Pons (tissue), 1 donor: ENCODE results near the gene PLEKHG3.
"Not testable (repeated sequence)": the region's sequence is repeated elsewhere in the genome, so short reads cannot be mapped to it uniquely, and the experiment has no call there.

Experiments
- DNase-seq: peaks from one replicate; pipeline ENCODE4 v3.0.0-alpha.2; 2016; ENCODE audit warnings: low spot score

The PLEKHG3 gene

DNA sequence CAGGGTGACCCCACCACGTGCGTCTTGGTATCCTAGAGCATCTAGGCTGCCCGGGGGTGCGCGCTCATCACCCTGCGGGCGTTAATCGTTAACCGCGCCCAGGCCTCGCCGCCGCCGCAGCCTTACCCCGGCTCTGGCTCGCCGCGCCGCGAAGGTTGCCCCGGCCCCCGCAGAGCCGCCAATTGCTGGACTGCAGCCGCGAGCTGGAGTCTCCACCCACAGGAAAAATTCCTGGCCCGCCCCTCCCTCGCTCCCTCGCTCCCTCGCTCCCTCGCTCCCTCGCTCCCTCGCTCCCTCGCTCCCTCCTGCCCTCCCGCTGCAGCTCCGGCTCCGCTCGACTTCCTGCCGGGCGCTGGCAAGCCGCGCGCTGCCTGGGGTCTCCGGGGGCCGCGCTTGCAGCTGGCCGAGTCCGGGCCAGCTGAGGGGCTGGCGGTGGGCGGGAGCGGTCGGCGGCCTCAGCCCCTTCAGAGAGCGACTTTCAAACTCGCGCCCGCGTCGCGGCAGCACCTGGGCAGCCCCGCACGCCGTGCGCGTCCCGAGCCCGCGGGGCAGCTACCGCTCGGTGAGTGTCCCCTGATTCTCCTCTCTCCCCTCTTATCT lies at the start of gene PLEKHG3:
PLEKHG3 (plus strand) TSS at position 282 of the 600 bp plus-strand sequence. CDS start 23,208 bp downstream, outside the sequence.
- DNase-seq: peak; percentile 69

DNA sequence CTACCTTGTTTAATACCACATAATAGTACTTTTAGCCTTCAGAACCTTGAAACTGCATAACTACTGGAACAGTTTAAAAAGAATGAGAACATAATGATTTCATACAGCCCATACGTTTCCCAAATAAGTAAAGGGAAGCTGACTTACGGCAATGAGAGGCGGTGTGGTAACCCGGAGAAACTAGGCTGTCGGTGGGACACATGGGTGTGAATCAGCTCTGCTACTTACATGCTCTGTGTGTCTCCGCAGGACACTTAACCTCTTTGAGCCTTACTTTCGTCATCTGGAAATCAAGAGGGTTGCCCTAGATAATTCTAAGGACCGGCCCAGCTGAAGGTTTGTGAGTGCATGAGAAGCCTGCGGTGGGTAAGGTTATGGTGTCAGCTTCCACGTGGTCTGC lies 49.3 kb upstream of the PLEKHG3 start:
- no peak for DNase-seq

DNA sequence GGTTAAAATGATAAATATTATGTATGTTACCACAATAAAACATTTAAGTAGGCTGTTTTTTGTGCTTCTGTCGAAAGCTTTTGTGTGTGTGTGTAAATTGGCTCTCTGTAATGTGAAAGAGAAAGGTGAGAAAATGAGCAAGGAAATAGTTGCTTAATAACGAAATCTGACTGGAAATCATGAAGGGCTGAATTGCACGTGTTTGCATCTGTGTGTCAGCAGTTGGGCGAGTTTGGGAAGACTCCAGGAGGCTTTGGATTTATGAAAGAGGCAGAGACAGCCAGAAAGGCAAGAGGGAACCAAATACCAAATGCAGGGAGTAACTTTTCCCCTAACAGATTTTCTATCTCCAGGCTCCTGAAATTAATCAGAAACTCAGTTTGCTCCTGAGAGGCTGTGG lies 47.2 kb upstream of the PLEKHG3 start:
- no peak for DNase-seq

DNA sequence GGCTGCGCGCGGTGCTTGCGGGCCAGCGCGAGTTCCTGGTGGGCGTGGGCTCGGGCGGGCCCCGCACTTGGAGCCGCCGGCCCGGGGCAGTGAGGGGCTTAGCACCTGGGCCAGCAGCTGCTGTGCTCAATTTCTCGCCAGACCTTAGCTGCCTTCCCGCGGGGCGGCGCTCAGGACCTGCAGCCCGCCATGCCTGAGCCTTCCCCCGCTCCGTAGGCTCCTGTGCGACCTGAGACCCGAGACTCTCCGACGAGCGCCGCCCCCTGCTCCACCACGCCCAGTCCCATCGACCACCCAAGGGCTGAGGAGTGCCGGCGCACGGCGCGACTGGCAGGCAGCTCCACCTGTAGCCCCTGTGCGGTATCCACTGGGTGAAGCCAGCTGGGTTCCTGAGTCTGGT lies 46.0 kb upstream of the PLEKHG3 start:
- DNase-seq: no peak

DNA sequence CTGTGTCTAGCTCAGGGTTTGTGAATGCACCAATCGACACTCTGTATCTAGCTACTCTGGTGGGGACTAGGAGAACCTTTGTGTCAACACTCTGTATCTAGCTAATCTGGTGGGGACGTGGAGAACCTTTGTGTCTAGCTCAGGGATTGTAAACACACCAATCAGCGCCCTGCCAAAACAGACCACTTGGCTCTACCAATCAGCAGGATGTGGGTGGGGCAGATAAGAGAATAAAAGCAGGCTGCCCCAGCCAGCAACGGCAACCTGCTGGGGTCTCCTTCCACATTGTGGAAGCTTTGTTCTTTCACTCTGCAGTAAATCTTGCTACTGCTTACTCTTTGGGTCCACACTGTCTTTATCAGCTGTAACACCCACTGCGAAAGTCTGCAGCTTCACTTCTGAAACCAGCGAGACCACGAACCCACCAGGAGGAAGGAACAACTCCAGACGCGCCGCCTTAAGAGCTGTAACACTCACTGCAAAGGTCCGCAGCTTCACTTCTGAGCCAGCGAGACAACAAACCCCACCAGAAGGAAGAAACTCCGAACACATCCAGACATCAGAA lies 45.4 kb upstream of the PLEKHG3 start:
- DNase-seq: not testable (repeated sequence)

DNA sequence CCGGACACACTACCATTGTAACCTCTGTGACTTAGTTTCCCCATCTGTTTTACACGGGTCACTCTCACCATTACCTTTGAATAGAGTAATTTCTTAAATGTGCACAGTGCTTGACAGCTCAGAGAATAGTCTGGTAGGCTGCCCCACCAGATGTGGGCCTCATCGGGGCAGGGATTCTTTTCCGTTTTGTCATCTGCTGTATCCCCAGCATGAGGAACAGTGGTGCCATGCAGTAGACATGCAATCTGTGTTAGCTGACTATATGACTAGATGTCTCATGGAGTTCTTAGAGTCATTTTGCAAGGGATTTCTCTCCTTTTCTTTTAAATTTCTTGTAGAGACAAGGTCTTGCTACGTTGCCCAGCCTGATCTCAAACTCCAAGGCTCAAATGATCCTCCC lies 44.9 kb upstream of the PLEKHG3 start:
- no peak for DNase-seq

DNA sequence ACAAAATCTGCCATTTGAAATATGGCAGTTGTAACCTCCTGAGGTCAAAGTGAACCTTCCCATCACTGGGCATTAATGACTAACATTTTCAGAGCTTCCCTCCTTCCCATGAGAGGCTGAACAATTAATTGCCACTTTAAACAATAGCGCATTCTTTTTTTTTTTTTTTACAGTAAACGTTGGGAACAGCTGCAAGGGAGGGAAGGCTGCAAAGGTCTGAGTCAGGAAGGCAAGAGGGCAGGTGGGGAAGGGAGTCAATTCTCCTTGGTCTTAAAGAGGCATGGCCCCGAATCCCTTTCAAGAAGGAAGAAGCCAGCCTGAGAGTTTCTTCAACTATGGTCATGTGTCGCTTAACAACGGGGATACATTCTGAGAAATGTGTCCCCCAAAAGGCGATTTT lies 41.0 kb upstream of the PLEKHG3 start:
- DNase-seq: no peak

DNA sequence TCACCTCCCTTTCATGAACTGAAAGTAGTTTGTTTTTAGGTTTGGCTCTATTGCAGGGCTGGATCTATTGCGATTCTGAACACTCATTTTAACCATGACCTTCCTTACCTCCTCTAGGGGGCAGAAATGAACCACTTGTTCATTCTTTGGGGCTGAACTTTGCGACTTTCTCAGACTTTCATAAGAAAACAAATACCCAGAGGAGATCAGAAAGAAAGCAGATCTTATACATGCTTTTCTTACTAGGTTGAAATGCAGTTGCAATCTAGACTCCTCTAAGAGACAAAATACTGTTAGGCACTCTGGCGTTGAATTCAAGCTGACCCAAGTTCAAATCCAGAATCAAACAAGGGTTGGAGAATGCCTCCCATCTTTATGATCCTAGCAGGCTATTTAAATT lies 32.6 kb upstream of the PLEKHG3 start:
- peak; percentile 94 for DNase-seq

DNA sequence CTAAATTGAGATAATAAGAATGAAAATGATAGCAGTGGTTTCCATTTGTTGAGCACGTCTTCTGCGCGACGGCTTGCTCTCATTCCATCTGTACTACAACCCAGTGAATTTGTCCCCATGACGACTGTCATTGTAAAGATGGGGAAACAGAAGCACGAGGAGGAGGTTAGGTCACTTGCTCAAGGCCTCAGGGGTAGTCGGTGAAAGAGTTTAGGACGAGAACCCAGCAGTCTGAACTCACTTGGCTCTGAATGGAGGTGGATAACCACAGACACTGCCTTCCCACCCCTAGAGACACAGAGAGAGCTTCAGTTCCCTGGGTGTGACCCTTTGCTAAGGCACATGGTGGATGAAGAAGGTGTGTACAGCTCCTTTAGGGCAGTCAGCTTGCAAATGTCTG lies 30.9 kb upstream of the PLEKHG3 start:
- DNase-seq: no peak

DNA sequence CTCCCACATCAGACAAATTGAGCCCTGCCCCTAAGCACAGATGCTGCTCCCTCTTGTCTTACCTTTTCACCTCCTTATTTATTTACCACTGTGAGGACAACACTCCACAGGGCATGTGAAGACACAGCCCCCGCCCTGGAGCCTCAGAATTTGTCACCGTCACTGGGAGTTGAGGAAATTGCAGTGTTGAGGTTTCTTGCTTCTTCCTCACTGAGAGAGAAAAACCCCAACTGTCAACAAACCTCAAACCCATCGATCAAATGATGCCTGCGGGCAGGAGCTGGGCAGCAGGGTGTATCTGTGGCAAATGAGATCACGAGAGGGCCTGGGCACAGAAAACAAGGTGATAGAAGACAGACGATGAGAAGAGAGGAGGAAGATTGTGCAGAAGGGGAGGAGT lies 30.5 kb upstream of the PLEKHG3 start:
- no peak for DNase-seq

DNA sequence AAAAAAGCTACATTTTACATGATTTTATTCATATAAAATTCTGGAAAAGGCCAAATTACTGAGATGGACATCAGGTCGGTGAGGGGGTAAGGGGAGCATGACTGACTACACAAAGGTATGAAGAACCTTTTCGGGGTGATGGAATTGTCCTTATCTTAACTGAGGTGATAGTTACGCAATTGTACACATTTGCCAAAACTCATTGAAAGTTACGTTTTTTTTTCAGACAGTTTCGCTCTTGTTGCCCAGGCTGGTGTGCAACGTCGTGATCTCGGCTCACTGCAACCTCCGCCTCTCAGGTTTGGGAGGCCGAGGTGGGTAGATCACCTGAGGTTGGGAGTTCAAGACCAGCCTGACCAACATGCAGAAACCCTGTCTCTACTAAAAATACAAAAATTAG lies 29.4 kb upstream of the PLEKHG3 start:
- DNase-seq: no peak

DNA sequence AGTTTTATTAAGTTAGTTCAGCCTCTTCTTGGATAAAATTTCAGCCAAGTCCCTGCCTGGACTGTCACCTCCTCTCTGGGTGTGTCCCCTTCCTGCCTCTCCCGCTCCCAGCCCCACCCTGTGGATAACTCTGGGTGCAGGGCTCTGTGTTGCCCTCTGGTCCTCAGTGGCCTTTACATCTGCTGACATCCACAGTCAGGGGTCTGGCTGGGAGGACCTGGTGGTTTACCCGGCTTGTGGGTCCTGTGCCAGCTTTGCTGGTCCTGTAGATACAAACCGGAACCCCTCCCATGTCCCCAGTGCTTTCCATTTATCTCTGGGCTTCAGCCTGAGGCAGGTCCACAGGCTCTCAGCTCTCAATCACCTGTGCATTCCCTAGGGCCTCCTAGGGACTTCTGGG lies 28.9 kb upstream of the PLEKHG3 start:
- DNase-seq: no peak

DNA sequence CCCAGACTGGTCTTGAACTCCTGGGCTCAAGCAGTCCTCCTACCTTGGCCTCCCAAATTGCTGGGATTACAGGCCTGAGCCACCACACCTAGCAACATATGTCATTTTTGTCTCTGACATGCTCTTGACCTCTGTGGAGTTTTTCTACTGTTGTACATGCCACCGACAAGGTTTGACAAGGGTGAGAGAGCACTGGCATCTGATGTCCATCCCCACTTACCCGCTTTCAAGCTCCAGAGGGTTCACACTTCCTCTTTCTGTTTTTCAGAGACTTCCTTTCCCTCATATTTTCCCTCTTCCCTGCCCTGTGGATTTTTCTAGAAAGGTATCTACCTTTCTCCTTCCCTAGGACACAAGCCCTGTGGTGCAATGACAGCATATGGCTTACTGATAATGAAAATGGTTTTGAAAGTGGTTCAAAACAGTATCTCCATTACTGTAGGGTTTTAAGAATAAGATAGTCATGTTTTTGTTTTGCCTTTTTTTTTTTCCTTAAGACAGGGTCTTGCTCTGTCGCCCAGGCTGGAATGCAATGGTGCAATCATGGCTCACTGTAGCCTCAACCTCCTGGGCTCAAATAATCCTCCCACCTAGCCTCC lies 27.7 kb upstream of the PLEKHG3 start:
- no peak for DNase-seq

DNA sequence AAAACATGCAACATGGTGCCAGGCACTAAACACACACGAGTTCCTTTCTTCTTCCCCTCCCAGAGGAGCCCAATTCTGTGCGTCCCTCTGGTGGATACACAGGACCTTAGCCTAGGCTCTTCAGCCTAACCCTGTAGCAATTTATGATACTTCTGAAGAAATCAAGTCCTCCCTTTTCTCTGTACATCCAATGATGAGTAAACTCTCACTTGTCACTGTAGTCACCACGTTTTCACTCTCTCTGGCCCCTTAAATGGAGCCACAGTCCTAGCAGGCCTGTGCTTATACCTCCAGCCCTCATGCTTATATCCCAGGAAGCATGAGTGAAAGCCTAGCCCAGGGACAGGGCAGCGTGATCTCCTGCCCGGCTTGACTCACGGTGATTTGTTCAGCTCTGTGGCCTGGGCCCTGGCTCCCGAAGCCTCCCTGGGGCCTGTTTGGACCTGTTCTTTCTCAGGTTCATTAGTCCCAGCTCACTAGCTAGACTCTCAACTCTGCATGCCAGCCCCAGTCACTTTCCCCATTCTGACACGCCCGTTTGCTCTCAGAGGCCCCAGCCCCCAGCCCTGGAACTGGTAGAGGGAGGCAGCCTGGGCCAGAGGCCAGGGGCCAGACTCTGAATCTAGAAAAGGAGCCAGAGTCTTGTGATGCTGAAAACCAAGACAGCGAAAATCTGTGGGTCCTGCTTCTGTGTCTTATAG lies 24.1 kb upstream of the PLEKHG3 start:
- peak; percentile 40 for DNase-seq

DNA sequence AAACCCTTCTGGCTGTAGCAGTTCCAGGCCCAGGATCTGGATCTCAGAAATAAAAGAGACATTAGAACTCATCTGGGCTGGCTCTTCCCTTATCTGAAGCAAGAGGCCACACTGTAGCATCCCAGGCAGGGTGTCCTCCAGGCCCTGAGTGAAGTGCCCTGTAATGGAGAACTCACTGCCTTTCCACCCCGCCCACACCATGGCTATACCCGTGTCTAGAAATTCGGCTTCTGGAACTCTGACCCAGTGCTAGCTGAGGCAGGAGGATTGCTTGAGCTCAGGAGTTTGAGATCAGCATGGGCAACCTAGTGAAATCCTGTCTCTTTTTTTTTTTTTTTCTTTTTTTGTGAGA lies 23.5 kb upstream of the PLEKHG3 start:
- no peak for DNase-seq

DNA sequence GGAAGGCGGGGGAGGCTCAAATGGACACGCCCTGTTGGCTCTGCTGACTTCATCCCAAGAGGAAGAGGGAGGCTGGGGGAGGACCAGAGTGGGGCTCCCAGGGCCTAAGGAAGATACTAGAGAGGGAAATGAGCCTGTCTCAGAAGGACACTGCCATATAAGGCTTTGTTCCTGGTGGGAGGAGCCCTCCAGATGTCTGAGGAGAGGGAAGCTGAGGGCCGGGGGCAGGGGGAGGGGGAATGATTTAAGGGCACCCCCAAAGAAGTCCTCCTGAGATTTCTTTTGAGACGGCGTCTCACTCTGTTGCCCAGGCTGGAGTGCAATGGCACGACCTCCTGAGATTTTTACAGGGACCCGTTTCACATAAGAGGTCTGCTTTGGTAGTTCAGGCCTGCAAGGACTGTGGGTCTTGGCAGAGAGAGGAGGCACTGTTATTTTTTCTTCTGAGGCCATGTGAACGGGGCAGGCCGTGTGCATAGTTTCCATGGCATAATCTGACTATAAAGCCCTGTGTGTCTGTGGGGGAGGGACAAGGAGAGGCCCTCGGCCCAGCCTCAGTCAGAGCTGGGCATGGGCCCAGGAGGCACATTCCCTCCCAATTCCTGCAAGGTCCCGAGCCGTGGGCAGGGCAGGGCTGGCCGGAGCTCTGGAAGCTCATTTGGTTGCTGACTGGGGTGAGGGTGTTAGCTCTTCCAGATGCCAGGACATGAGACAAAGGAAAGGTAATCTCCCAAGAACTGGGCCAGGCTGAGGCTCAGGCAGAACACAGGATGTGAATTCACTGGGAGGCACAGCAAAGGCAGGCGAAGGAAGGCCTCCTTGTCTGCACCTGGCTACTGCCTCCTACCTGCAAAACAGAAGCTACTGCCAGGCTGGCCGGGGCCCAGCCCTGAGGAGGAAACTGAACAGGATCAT lies 22.2 kb upstream of the PLEKHG3 start:
- peak; percentile 93 for DNase-seq

DNA sequence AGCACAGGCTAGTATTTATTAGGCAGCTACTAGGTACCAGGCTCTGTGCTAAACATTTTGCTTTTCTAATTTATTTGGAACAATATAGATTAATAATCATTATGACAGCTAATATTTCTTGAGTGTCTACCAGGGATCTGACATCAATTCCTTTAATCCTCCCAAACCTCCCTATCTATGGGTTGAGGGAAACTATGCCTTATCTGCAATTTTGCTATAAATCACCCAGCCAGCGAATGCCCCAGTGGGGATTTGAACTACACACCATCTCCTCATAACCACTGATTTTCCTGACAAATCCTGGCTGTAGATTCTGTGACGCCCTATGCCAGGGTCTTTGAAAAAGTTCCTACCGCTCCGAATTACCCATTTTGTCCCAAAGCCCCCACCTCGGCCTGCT lies 21.4 kb upstream of the PLEKHG3 start:
- no peak for DNase-seq

DNA sequence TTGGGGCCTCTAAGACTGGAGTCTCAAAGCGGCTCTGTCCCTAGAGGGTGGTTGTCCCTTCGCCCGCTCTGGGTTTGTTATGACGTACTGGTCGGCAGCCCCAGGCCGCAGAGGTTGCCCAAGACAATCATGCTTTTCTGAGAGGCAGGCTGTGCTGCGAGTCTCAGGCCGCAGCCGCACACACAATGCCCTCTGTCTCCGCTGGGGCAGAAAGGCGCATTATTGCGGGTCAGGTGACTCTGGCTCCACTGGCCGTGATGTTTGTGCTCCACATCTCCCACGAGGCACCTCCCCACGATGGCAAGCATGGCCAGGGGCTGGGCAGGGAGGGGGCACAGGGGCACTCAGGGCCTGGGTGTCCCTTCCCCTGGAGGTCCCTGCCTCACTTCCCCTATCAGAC lies 21.0 kb upstream of the PLEKHG3 start:
- DNase-seq: peak; percentile 96

DNA sequence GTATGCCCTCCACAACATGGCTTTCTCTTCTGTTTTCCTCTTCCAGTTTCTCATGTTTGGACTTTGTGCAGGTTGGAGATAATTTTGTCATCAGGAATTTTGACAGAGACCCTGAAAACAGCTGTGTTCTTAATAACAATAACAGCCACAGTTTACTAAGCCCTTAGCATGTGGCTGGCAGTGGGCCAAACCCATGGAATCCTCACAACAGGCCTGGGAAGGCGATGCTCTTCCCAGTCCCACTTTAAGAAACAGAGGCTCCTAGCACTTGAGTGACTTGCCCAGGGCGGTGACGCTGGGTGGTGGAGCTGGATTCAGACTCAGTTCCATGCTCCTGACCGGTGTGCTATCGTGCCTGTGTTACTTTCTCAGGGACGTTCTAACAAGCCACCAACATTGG lies 20.1 kb upstream of the PLEKHG3 start:
- DNase-seq: peak; percentile 53

DNA sequence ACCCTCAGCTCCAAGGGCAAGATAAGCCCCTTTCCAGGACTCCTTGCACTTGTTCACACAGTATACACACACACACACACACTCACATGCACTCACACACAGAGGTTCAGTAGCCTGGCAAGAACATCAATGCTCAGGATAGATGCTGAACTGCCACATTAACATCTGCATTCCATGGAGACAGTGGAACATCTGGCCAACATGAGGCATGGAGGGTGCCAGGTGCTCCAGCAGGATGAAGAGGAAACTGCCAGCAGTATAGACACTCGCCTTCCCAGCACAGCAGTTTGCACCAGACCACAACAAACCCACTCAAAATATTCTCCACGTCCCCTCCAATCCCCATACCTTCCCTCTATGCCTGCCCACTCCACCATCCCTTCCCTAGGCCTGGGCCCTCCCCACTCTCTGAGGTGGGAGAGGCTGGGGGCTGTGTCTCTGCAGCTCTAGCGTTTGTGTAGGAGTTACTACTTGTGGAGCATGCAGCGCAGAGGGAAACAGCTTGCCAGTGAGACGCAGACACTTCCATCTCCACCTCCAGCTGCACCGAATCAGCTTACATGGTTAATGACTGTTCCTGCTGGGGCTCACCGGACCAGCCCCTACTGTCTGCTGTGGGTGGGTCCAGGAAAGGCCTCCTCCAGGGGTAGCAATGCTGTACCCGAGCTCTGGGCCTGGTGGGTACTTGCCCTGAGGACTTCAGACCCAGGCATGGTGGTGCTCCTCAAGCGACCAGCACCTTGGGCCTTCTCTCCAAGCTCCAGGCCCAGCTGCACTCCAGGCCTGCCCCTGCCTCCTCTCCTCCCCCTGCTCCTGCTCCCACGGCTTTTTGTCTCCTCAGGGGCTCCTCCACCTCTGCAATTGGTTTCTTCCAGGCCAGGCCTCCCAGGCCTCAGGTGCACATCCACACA lies 18.6 kb upstream of the PLEKHG3 start:
- DNase-seq: no peak

DNA sequence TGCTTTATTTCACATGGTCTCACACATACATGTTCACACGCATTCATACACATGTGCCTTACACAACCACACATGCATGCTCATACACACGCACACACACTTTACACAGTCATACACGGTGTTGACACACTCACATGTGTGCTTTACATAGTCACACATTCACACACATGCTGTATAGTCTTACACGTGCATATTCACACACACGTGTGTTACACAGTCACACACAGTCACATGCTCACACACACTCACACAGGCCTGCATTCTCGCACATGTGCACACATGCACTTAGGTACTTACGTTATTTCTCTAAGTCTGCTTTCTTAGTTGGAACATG lies 18.0 kb upstream of the PLEKHG3 start:
- DNase-seq: no peak
